ENCODE data around the gene ARIH1. TPM values are rescaled to one million over a fixed set of nuclear protein-coding genes. Genes with fewer than 3 reads are reported as not detected.

The ARIH1 gene
- polyA plus RNA-seq, 1 experiment, result 90.4 TPM

DNA sequence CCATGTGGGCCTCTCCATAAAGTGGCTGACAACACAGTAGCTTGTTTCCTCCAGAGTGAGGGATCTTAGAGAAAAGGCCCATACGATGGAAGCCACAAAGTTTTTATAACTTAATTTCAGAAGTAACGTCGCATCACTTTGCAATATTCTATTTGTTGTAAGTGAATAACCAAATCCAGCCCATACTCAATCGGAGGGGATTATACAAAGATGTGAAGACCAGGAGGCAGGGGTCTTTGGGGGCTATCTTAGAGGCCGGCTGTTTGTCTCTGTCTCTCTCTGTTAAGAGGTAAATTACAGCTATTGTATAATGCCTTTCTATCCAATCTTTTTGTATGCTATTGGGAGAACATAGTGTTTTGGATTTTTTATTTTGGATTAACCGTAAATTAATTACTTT is 9.1 kb downstream of the ARIH1 start:
- CTCF ChIA-PET, result interaction anchor here (1.0 kb wide), 1 partner anchor 10 kb away, joined by 3 read pairs; no protein-coding TSS in a partner anchor
- POLR2A ChIA-PET, result no interaction called here

DNA sequence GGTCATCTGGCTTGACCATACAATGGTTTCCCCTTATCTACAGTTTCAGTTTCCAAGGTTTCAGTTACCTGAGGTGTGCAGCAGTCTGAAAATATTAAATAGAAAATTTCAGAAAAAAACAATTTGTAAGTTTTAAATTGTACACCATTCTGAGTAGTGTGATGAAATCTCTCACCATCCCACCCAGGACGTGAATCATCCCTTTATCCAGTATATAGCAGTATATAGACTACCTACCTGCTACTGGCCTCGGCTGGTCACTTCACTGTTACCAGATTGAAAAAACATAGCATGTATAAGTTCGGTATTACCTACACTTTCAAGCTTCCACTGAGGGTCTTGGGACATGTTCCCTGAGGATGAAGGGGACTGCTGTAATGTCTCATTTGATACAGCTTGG is 12.0 kb downstream of the ARIH1 start:
- TF ChIP-seq, protein P1, sequence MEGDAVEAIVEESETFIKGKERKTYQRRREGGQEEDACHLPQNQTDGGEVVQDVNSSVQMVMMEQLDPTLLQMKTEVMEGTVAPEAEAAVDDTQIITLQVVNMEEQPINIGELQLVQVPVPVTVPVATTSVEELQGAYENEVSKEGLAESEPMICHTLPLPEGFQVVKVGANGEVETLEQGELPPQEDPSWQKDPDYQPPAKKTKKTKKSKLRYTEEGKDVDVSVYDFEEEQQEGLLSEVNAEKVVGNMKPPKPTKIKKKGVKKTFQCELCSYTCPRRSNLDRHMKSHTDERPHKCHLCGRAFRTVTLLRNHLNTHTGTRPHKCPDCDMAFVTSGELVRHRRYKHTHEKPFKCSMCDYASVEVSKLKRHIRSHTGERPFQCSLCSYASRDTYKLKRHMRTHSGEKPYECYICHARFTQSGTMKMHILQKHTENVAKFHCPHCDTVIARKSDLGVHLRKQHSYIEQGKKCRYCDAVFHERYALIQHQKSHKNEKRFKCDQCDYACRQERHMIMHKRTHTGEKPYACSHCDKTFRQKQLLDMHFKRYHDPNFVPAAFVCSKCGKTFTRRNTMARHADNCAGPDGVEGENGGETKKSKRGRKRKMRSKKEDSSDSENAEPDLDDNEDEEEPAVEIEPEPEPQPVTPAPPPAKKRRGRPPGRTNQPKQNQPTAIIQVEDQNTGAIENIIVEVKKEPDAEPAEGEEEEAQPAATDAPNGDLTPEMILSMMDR (IDR thresholded peaks at IDR 0.05; ENCODE audit: low read depth, low read length), result no peak
- CTCF ChIA-PET, result interaction anchor here (0.9 to 1.2 kb wide), 2 partner anchors 11 to 13 kb away, joined by 3 to 4 read pairs; partner anchors contain the start of gene ARIH1
- Histone ChIP-seq H3K4me3 (ENCODE audit: low read depth, low read length) (no peak overlapping the region), H3K27ac (ENCODE audit: low read depth, low read length) (no peak overlapping the region), H3K9me3 (ENCODE audit: control insufficient read depth, insufficient read depth, low read length) (no peaks in the 10 kb centered on the region), H3K27me3 (ENCODE audit: control insufficient read depth, insufficient read depth, low read length) (no peaks in the 10 kb centered on the region)
- POLR2A ChIA-PET, result no interaction called here
- no peak for DNase-seq (ENCODE audit: low read depth, low spot score)

More for the DNA sequence above, 9.1 kb downstream of the ARIH1 start:
- no peak overlapping the region for H3K4me3 ChIP-seq (ENCODE audit: low read depth, low read length)
- H3K27me3 ChIP-seq (ENCODE audit: control insufficient read depth, insufficient read depth, low read length), result no peaks in the 10 kb centered on the region
- DNase-seq (ENCODE audit: low read depth, low spot score), result no peak
- H3K9me3 ChIP-seq (ENCODE audit: control insufficient read depth, insufficient read depth, low read length), result no peaks in the 10 kb centered on the region
- H3K27ac ChIP-seq (ENCODE audit: low read depth, low read length), result no peak overlapping the region
- TF ChIP-seq, protein P1 (IDR thresholded peaks at IDR 0.05; ENCODE audit: low read depth, low read length), result no peak

GRCh38 chr15:72487070-72487797 is 13.1 kb downstream of the ARIH1 start:
- no peak for DNase-seq (ENCODE audit: low read depth, low spot score)
- no peaks in the 10 kb centered on the region for H3K27me3 ChIP-seq (ENCODE audit: control insufficient read depth, insufficient read depth, low read length)
- H3K9me3 ChIP-seq (ENCODE audit: control insufficient read depth, insufficient read depth, low read length), result no peaks in the 10 kb centered on the region
- H3K27ac ChIP-seq (ENCODE audit: low read depth, low read length), result no peak overlapping the region
- TF ChIP-seq, protein P1 (IDR thresholded peaks at IDR 0.05; ENCODE audit: low read depth, low read length), result no peak
- ChIA-PET POLR2A (interaction anchor here (0.7 kb wide), 1 partner anchor 27 kb away, joined by 3 read pairs; no protein-coding TSS in a partner anchor), CTCF (interaction anchor here (0.7 to 1.2 kb wide), 2 partner anchors 11 to 14 kb away, joined by 3 read pairs; partner anchors contain the start of gene ARIH1)
- H3K4me3 ChIP-seq (ENCODE audit: low read depth, low read length), result no peak overlapping the region

DNA sequence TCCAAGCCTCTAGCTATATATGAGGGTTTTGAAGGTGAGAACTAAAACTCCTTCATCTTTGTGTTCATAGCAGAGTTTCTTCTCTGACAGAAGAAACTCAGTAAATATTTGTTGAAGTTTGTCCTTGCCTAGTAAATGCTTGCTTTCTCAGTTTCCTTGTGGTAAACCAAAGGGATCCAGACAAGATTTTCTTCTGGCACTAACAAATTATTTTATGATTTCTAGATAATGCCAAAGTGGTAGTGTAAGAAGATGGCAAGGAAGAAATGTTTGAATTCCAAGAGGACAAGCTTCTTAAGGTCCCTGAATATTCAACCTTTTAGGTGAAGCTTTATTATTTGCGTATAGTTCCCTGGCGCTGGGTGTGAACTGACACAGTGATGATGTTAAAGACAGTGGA is 14.4 kb downstream of the ARIH1 start:
- no peak for DNase-seq (ENCODE audit: low read depth, low spot score)
- TF ChIP-seq, protein P1 (IDR thresholded peaks at IDR 0.05; ENCODE audit: low read depth, low read length), result no peak
- Histone ChIP-seq H3K9me3 (ENCODE audit: control insufficient read depth, insufficient read depth, low read length) (no peaks in the 10 kb centered on the region), H3K27me3 (ENCODE audit: control insufficient read depth, insufficient read depth, low read length) (no peaks in the 10 kb centered on the region), H3K27ac (ENCODE audit: low read depth, low read length) (no peak overlapping the region), H3K4me3 (ENCODE audit: low read depth, low read length) (no peak overlapping the region)
- ChIA-PET POLR2A (interaction anchor here (0.6 kb wide), 1 partner anchor 11 kb away, joined by 3 read pairs; no protein-coding TSS in a partner anchor), CTCF (interaction anchor here (1.2 to 1.8 kb wide), 2 partner anchors 16 to 111 kb away, joined by 3 to 5 read pairs; no protein-coding TSS in a partner anchor)

DNA sequence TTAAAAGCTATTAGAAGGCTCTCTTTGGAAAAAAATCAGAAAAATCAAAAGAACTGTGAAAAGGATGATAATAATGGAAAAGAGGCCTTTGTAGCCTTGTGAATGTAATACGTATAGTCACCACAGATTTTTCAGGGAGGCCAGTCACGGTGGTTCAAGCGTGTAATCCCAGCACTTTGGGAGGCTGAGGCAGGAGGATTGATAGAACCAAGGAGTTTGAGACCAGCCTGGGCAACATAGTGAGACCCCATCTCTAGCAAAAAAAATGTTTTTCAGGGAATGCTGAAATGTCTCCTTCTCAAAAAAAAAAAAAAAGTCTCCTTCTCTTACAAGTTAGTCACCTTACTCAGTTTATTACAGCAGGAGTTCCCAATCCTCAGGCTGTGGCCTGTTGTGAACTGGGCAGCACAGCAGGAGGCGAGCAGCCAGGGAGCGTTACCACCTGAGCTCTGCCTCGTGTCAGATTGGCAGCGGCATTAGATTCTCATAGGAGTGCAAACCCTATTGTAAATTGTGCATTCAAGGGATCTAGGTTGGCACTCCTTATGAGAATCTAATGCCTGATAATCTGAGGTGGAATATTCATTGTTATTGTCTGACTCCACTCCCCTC is 15.9 kb downstream of the ARIH1 start:
- ChIA-PET CTCF (interaction anchor here (1.0 to 1.8 kb wide), 2 partner anchors 9 to 110 kb away, joined by 4 to 5 read pairs; no protein-coding TSS in a partner anchor), POLR2A (no interaction called here)
- DNase-seq (ENCODE audit: low read depth, low spot score), result no peak

More for the DNA sequence above, 15.9 kb downstream of the ARIH1 start:
- TF ChIP-seq, protein P1 (IDR thresholded peaks at IDR 0.05; ENCODE audit: low read depth, low read length), result no peak
- H3K4me3 ChIP-seq (ENCODE audit: low read depth, low read length), result no peak overlapping the region
- H3K27me3 ChIP-seq (ENCODE audit: control insufficient read depth, insufficient read depth, low read length), result no peaks in the 10 kb centered on the region
- H3K27ac ChIP-seq (ENCODE audit: low read depth, low read length), result no peak overlapping the region
- H3K9me3 ChIP-seq (ENCODE audit: control insufficient read depth, insufficient read depth, low read length), result no peaks in the 10 kb centered on the region

Data from AG04450 (cell line).